ENCODE measurements around the gene MORN1. TPM values are rescaled to one million over a fixed set of nuclear protein-coding genes. Genes with fewer than 3 reads are reported as not detected.

MORN1 gene
- total and polyA plus RNA-seq, 9 of the 15 experiments (the other 6 are each of a cell fraction or from before 2014, with no cell fraction given) = 0.24 to 9.3 (median 4.2) TPM

DNA sequence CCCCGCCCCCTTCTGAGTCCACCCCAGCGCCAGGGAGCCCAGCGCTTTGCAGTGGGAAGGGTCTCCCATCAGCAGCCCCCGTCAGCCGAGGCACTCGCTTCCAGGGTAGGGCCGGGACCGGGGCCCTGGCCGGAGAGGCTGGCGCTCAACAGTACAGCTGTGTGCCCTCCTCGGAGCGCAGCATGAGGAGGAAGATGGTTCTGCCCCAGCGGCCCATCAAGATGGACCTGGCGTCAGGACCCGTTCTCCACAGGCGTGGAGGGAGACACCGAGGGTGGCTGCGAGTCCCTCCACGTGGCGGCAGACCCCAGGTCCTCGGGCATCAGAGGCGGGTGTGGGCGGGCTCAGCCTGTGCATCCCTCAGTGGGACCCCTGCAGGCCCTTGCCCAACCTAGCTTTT is 54.3 kb downstream of the MORN1 start (continued):
- TF ChIP-seq LEF1 (IDR thresholded peaks at IDR 0.05) = no peak
- no peak for TF ChIP-seq GTF2E2 (tag; IDR thresholded peaks at IDR 0.05)
- TF ChIP-seq, protein P1, sequence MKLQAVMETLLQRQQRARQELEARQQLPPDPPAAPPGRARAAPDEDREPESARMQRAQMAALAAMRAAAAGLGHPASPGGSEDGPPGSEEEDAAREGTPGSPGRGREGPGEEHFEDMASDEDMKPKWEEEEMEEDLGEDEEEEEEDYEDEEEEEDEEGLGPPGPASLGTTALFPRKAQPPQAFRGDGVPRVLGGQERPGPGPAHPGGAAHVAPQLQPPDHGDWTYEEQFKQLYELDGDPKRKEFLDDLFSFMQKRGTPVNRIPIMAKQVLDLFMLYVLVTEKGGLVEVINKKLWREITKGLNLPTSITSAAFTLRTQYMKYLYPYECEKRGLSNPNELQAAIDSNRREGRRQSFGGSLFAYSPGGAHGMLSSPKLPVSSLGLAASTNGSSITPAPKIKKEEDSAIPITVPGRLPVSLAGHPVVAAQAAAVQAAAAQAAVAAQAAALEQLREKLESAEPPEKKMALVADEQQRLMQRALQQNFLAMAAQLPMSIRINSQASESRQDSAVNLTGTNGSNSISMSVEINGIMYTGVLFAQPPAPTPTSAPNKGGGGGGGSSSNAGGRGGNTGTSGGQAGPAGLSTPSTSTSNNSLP (IDR thresholded peaks at IDR 0.05; ENCODE audit: borderline replicate concordance, low read depth, low read length) = no peak
- TF ChIP-seq KLF1 (tag; IDR thresholded peaks at IDR 0.05) = no peak

DNA sequence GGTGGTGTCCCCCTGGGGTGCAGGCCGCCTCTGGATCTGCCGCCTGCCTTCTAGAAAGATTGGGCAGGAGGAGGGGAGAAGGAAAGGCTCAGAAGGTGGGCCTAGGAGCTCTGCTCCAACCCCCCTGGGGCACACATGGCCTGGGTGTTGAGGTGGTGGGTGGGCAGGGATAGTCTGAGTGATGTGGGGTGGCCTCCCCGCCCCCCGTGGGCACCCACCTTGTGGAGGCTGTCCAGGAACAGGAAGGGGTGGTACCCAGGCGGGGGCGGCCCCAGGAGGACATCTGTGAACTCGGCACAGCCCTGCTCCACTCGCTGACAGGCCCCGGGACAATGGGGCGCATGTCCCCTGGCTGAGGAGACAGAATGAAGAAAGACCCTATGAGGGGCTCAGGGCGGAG is 54.9 kb downstream of the MORN1 start:
- POLR2A ChIA-PET = interaction anchor here (0.6 kb wide), 1 partner anchor 172 kb away, joined by 5 read pairs; no protein-coding TSS in a partner anchor
- H3K4me3 ChIP-seq = no peak overlapping the region
- no peak overlapping the region for H3K4me2 ChIP-seq (ENCODE audit: insufficient read depth, low read length)
- no peaks in the 10 kb centered on the region for H3K36me3 ChIP-seq (ENCODE audit: control insufficient read depth, insufficient read depth, low read length)
- DNase-seq (ENCODE audit: extremely low read depth in 1 of 4, low spot score in 3 of 4) (no peak), FAIRE-seq (no peak), ATAC-seq (no peak)
- in situ Hi-C loops (cut with MboI) = no loop called here
- no peaks in the 10 kb centered on the region for H3K9me1 ChIP-seq (ENCODE audit: control insufficient read depth, insufficient read depth, low read length)
- H3K9me3 ChIP-seq (replicated peaks; ENCODE audit: control insufficient read depth, insufficient read depth, low read depth, low read length) = no peaks in the 10 kb centered on the region
- WGBS (ENCODE audit: insufficient coverage, low coverage, missing lambda C conversion rate) = 2% methylated on average over 7 of the region's 11 CpGs
- CTCF ChIA-PET (ENCODE audit: low intra/inter-chr PET ratio) = no interaction called here
- peaks cover 0 to 61% of the 10 kb centered on the region in 2 experiments; a peak in 1 of 5 replicates for H3K4me1 ChIP-seq (replicated peaks in 1 of 2; ENCODE audit: control insufficient read depth in 2 of 2, insufficient read depth in 2 of 2, low read length in 2 of 2)
- BruUV-seq (replicated peaks) = no TSS peak
- H3K27ac ChIP-seq (ENCODE audit: extremely low read depth, low read depth, low read length) = no peak overlapping the region
- H3K9ac ChIP-seq (ENCODE audit: insufficient read depth in 1 of 2, low read depth in 2 of 2, low read length in 2 of 2) = no peak overlapping the region
- H2AFZ ChIP-seq (ENCODE audit: low read depth, low read length) = no peak overlapping the region
- H4K20me1 ChIP-seq (replicated peaks; ENCODE audit: control insufficient read depth, insufficient read depth, low read length) = peaks cover 40% of the 10 kb centered on the region
- intact Hi-C loops (cut with micrococcal nuclease) = no loop called here
- peaks cover 80 to 95% of the 10 kb centered on the region in 2 experiments for H3K27me3 ChIP-seq (ENCODE audit: control insufficient read depth in 2 of 2, insufficient read depth in 2 of 2, low read length in 2 of 2)
- no peaks in the 10 kb centered on the region for H3K79me2 ChIP-seq (ENCODE audit: control insufficient read depth, insufficient read depth, low read length)
- no peak for TF ChIP-seq PHF20 (IDR thresholded peaks at IDR 0.05; ENCODE audit: partially characterized antibody)
- no peak for TF ChIP-seq CXXC5 (CRISPR knock-in tag; IDR thresholded peaks at IDR 0.05)
- no peak for TF ChIP-seq TAF1 (IDR thresholded peaks at IDR 0.05; ENCODE audit: control insufficient read depth, extremely low read depth, insufficient read depth, low read length, severe bottlenecking)
- TF ChIP-seq, protein P2, sequence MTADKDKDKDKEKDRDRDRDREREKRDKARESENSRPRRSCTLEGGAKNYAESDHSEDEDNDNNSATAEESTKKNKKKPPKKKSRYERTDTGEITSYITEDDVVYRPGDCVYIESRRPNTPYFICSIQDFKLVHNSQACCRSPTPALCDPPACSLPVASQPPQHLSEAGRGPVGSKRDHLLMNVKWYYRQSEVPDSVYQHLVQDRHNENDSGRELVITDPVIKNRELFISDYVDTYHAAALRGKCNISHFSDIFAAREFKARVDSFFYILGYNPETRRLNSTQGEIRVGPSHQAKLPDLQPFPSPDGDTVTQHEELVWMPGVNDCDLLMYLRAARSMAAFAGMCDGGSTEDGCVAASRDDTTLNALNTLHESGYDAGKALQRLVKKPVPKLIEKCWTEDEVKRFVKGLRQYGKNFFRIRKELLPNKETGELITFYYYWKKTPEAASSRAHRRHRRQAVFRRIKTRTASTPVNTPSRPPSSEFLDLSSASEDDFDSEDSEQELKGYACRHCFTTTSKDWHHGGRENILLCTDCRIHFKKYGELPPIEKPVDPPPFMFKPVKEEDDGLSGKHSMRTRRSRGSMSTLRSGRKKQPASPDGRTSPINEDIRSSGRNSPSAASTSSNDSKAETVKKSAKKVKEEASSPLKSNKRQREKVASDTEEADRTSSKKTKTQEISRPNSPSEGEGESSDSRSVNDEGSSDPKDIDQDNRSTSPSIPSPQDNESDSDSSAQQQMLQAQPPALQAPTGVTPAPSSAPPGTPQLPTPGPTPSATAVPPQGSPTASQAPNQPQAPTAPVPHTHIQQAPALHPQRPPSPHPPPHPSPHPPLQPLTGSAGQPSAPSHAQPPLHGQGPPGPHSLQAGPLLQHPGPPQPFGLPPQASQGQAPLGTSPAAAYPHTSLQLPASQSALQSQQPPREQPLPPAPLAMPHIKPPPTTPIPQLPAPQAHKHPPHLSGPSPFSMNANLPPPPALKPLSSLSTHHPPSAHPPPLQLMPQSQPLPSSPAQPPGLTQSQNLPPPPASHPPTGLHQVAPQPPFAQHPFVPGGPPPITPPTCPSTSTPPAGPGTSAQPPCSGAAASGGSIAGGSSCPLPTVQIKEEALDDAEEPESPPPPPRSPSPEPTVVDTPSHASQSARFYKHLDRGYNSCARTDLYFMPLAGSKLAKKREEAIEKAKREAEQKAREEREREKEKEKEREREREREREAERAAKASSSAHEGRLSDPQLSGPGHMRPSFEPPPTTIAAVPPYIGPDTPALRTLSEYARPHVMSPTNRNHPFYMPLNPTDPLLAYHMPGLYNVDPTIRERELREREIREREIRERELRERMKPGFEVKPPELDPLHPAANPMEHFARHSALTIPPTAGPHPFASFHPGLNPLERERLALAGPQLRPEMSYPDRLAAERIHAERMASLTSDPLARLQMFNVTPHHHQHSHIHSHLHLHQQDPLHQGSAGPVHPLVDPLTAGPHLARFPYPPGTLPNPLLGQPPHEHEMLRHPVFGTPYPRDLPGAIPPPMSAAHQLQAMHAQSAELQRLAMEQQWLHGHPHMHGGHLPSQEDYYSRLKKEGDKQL (CRISPR knock-in tag; IDR thresholded peaks at IDR 0.05; ENCODE audit: borderline replicate concordance) = no peak
- TF ChIP-seq PKNOX1 (IDR thresholded peaks at IDR 0.05) = no peak

All from K562 (cell line).